Right lobe of liver (tissue), 4 donors: ENCODE data around the gene KRTAP10-4.

ENCODE experiments used
- POLR2A ChIP-seq: fragments of 450-650 bp; IDR thresholded peaks from one replicate; pipeline ENCODE4 v1.6.1; 2017; ENCODE audit warnings: antibody characterized with exemption, mild to moderate bottlenecking
- TF ChIP-seq, protein P1 (sequence below), 4 donors: fragments of 200-600 bp in 3 of 4; fragments of 450-650 bp in 1 of 4; IDR thresholded peaks; one replicate each; pipeline versions ENCODE4 v1.5.1 to v1.8.0; 2016 to 2022; ENCODE audit warnings: antibody characterized with exemption in 4 of 4, mild to moderate bottlenecking in 2 of 4
- donor health status: DM: no; HTN: no; CAD: no.
- donor health status: DM: no; HTN: no; CAD: no.
- donor health status: DM: no; HTN: yes; CAD: no.

GRCh38 chr21:44530903-44531605 is 42.5 kb upstream of the KRTAP10-4 start:
- TF ChIP-seq, protein P1, sequence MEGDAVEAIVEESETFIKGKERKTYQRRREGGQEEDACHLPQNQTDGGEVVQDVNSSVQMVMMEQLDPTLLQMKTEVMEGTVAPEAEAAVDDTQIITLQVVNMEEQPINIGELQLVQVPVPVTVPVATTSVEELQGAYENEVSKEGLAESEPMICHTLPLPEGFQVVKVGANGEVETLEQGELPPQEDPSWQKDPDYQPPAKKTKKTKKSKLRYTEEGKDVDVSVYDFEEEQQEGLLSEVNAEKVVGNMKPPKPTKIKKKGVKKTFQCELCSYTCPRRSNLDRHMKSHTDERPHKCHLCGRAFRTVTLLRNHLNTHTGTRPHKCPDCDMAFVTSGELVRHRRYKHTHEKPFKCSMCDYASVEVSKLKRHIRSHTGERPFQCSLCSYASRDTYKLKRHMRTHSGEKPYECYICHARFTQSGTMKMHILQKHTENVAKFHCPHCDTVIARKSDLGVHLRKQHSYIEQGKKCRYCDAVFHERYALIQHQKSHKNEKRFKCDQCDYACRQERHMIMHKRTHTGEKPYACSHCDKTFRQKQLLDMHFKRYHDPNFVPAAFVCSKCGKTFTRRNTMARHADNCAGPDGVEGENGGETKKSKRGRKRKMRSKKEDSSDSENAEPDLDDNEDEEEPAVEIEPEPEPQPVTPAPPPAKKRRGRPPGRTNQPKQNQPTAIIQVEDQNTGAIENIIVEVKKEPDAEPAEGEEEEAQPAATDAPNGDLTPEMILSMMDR (IDR thresholded peaks at IDR 0.05) = no peak
- no peak for TF ChIP-seq POLR2A
